OCI-LY3 (cell line): Measurements from ENCODE around the gene BAZ1A.

ENCODE experiments used
- H2AFZ ChIP-seq: fragments of 200-600, 300-600 bp; shearing (Covaris generic); 2 replicates; pipeline ENCODE4 v1.6.0; 2014; ENCODE audit warnings: antibody characterized with exemption, low read depth, low read length
- H3K27ac ChIP-seq: fragments of 200-600, 300-600 bp; sonication (generic); 2 replicates; pipeline ENCODE4 v1.5.1; 2014; ENCODE audit warnings: mild to moderate bottlenecking, low read length, moderate library complexity, mixed read lengths
- H3K27me3 ChIP-seq: fragments of 200-600, 300-600 bp; sonication (generic); 2 replicates; pipeline ENCODE4 v1.6.1; 2014; ENCODE audit warnings: low read depth, low read length, mixed read lengths
- H3K36me3 ChIP-seq: fragments of 200-600, 300-600 bp; sonication (generic); replicated peaks from 2 replicates; pipeline ENCODE3; 2014; ENCODE audit warnings: low read depth, low read length, mixed read lengths
- H3K4me1 ChIP-seq: fragments of 300-600, 200-600 bp; sonication (generic); 2 replicates; pipeline ENCODE4 v1.6.1; 2014; ENCODE audit warnings: low read length, mixed read lengths
- H3K4me2 ChIP-seq: fragments of 200-600, 300-600 bp; sonication (generic); 2 replicates; pipeline ENCODE4 v1.6.1; 2014; ENCODE audit warnings: low read length, mixed read lengths
- H3K4me3 ChIP-seq: fragments of 300-600, 200-600 bp; sonication (generic); 2 replicates; pipeline ENCODE4 v1.5.1; 2014; ENCODE audit warnings: antibody characterized with exemption, mild to moderate bottlenecking, low read length, moderate library complexity
- H3K79me2 ChIP-seq: fragments of 300-600, 200-600 bp; shearing (Covaris generic); 2 replicates; pipeline ENCODE4 v1.6.1; 2014; ENCODE audit warnings: mild to moderate bottlenecking, low read length, mixed read lengths
- H3K9ac ChIP-seq: fragments of 300-600, 200-600 bp; shearing (Covaris generic); 2 replicates; pipeline ENCODE4 v1.6.0; 2014; ENCODE audit warnings: mild to moderate bottlenecking, low read length, moderate library complexity
- H3K9me3 ChIP-seq: fragments of 200-600, 300-600 bp; shearing (Covaris generic); 2 replicates; pipeline ENCODE4 v1.6.1; 2014; ENCODE audit warnings: low read length, mixed read lengths; ENCODE audit not compliant: insufficient read depth
- H4K20me1 ChIP-seq: fragments of 200-600, 300-600 bp; sonication (generic); 2 replicates; pipeline ENCODE4 v1.6.1; 2016; ENCODE audit warnings: low read length, mixed read lengths; ENCODE audit not compliant: insufficient read depth
- CTCF ChIP-seq: fragments of 200-600, 300-600 bp; sonication (generic); IDR thresholded peaks from 2 replicates; pipeline ENCODE4 v1.5.1; 2014; ENCODE audit warnings: antibody characterized with exemption, low read length, low read depth
- EZH2phosphoT487 ChIP-seq: fragments of 200-600 bp; shearing (Covaris generic); IDR thresholded peaks from 2 replicates; pipeline ENCODE4 v1.6.1; 2018; ENCODE audit warnings: antibody characterized with exemption, mixed run types, low read depth

BAZ1A gene

DNA sequence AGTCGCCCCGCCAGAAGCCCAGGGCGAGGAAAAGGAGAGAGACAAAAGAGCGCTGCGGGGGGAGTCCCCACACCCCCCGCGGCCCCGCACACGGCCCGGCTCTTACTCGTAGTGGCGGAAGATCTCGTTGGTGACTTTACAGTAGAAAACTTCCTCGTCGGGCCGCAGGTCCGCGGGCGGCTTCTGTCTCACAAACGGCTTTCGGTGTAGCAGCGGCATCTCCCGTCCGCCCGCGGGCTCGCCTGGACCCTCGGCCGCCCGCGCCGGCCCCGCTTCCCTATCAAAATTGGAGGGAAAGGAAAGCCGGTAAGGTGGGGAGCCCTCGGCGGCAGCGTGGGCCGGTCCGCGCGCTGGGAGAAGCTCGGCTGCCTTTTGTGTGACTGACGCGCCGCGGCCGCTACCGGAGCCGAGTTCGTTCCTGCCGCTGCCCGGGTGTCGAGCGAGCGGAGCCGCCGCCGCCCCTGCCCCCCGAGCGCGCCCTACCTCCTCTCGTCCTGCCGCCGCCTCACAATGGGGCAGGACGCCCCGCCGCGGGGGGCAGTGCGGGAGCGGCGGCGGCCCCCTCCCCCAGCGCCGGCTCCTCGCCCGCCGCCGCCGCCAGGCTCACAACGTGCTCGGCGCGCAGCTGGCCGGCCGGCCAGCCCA lies 652 bp downstream of the BAZ1A start:
- Histone ChIP-seq H3K9ac (peak overlapping the region; percentile 99), H3K27ac (peak overlapping the region; percentile 97), H3K27me3 (no peaks in the 10 kb centered on the region), H3K4me2 (peak overlapping the region; percentile 91), H3K9me3 (no peaks in the 10 kb centered on the region), H3K36me3 (peaks cover 20% of the 10 kb centered on the region), H2AFZ (peak overlapping the region; percentile 35; the same call in 1 of the 2 replicates), H3K4me3 (peak overlapping the region; percentile 83), H4K20me1 (peaks cover 27% of the 10 kb centered on the region), H3K79me2 (peaks cover 68% of the 10 kb centered on the region), H3K4me1 (peaks cover 15% of the 10 kb centered on the region)
- 0 out of 2 replicates have a peak, but pooled peaks have one; percentile 9 for TF ChIP-seq CTCF
- no peak for TF ChIP-seq EZH2phosphoT487

GRCh38 chr14:34873589-34874385 lies 1.4 kb downstream of the BAZ1A start:
- peak overlapping the region; percentile 91 for H3K4me2 ChIP-seq
- H3K27me3 ChIP-seq: no peaks in the 10 kb centered on the region
- H3K79me2 ChIP-seq: peaks cover 75% of the 10 kb centered on the region
- H2AFZ ChIP-seq: peak overlapping the region; percentile 35; the same call in 1 of the 2 replicates
- H3K9me3 ChIP-seq: no peaks in the 10 kb centered on the region
- H3K4me1 ChIP-seq: peaks cover 15% of the 10 kb centered on the region
- peaks cover 24% of the 10 kb centered on the region for H3K36me3 ChIP-seq
- H3K9ac ChIP-seq: peak overlapping the region; percentile 99
- peak overlapping the region; percentile 97 for H3K27ac ChIP-seq
- peaks cover 31% of the 10 kb centered on the region for H4K20me1 ChIP-seq
- TF ChIP-seq EZH2phosphoT487 (no peak), CTCF (no peak)
- H3K4me3 ChIP-seq: peak overlapping the region; percentile 83

DNA sequence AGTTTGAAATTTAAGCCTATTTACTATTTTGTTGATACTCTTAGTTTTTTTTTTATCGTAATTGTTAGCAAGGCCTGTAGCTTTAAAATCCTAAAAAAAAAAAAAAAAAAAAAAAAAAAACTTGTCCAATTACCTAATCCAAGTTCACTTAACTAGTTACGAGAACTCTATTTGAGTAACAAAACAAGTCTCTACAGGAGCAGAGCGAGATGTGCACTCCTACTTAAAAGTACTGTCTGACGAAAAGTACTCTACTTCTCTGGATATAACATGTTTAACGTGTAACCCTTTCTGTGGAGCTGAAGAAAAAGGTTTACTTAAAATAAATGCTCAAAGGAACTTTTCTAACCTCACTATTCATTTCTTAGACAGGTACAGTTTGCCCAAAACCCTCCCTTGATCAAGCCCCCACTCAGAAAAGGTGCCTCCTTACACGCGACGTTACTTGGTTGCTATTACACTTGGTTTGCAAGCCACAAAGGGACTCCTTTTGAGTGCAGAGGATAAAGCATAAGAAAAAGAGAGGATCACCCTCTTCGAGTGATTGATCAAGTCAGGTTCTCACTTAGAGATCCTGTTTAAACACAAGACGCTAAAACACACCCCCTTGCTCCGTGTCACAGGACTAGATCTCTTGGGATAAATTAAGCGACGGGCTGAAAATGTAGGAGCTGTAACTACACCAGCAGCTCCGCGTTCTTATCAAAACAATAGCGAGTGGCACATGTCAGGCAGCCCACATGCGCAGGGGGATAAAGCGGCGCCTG lies 2.2 kb downstream of the BAZ1A start:
- Histone ChIP-seq H3K9me3 (no peaks in the 10 kb centered on the region), H3K27me3 (no peaks in the 10 kb centered on the region), H4K20me1 (peaks cover 37% of the 10 kb centered on the region), H3K9ac (peak overlapping the region; percentile 99), H3K27ac (peak overlapping the region; percentile 97), H3K79me2 (peaks cover 83% of the 10 kb centered on the region), H3K4me3 (peak overlapping the region; percentile 83), H3K4me2 (peak overlapping the region; percentile 91), H3K36me3 (peaks cover 26% of the 10 kb centered on the region), H2AFZ (peak overlapping the region; percentile 30; the same call in 1 of the 2 replicates), H3K4me1 (peaks cover 15% of the 10 kb centered on the region)
- TF ChIP-seq EZH2phosphoT487 (no peak), CTCF (no peak)
